Tibial nerve (tissue), 4 donors: Measurements from ENCODE around the gene MLLT10. TPM values are rescaled to one million over a fixed set of nuclear protein-coding genes. Genes with fewer than 3 reads are reported as not detected.

Source experiments
- DNase-seq, 2 donors: peaks; one replicate each; pipeline ENCODE4 v3.0.0-alpha.2; 2019; ENCODE audit warnings: low spot score in 2 of 2
- H3K27ac ChIP-seq, 4 donors: fragments of 200-600 bp; sonication (generic) in 3 of 4; one replicate each; pipeline ENCODE4 v1.5.1; 2017 to 2019; ENCODE audit warnings: mild to moderate bottlenecking in 1 of 4
- H3K27me3 ChIP-seq, 2 donors: fragments of 200-600 bp; sonication (generic) in 1 of 2; one replicate each; pipeline versions ENCODE4 v1.5.1 to v1.6.0; 2017 to 2019
- H3K36me3 ChIP-seq, 3 donors: fragments of 200-600 bp; sonication (generic); one replicate each; pipeline ENCODE4 v1.5.1; 2018 to 2019
- H3K4me1 ChIP-seq, 4 donors: fragments of 200-600 bp; sonication (generic) in 3 of 4; one replicate each; pipeline ENCODE4 v1.5.1; 2017 to 2019
- H3K4me3 ChIP-seq, 4 donors: fragments of 200-600 bp; sonication (generic) in 3 of 4; one replicate each; pipeline ENCODE4 v1.5.1; 2017 to 2019; ENCODE audit warnings: mild to moderate bottlenecking in 1 of 4, moderate library complexity in 1 of 4
- H3K9me3 ChIP-seq, 4 donors: fragments of 200-600 bp; sonication (generic) in 3 of 4; one replicate each; pipeline ENCODE4 v1.5.1; 2017 to 2019
- CTCF ChIP-seq, 5 experiments: fragments of 200-600 bp in 3 of 5; fragments of 450-650 bp in 2 of 5; sonication (generic) in 3 of 5; IDR thresholded peaks; one replicate each; pipeline ENCODE4 v1.5.1; 2016 to 2019; ENCODE audit warnings: antibody characterized with exemption in 5 of 5, mild to moderate bottlenecking in 3 of 5, moderate library complexity in 2 of 5
- EP300 ChIP-seq, 2 donors: sonication (generic); formaldehyde crosslinking; IDR thresholded peaks; one replicate each; pipeline ENCODE4 v1.6.1; 2017; ENCODE audit warnings: antibody characterized with exemption in 2 of 2, mild to moderate bottlenecking in 1 of 2
- POLR2A ChIP-seq, 2 donors: fragments of 450-650 bp; IDR thresholded peaks; one replicate each; pipeline ENCODE4 v1.6.1; 2017; ENCODE audit warnings: antibody characterized with exemption in 2 of 2, mild to moderate bottlenecking in 2 of 2, moderate library complexity in 2 of 2
- WGBS, 2 donors: methylation state at CpG; one replicate each; pipeline ENCODE4 v1.1.5; 2018; 5-methylcytosine and 5-hydroxymethylcytosine counted together
- total RNA-seq, 4 donors: library from RNA; depleted of rRNA; stranded (reverse); fragments of >200 nt; gene quantifications; one replicate each; pipeline ENCODE4 v1.1.0, GENCODE V29; 2016

MLLT10 gene
- total RNA-seq, 4 donors from 2014 or later, result 40.6 to 60.9 (median 47.5) TPM

DNA sequence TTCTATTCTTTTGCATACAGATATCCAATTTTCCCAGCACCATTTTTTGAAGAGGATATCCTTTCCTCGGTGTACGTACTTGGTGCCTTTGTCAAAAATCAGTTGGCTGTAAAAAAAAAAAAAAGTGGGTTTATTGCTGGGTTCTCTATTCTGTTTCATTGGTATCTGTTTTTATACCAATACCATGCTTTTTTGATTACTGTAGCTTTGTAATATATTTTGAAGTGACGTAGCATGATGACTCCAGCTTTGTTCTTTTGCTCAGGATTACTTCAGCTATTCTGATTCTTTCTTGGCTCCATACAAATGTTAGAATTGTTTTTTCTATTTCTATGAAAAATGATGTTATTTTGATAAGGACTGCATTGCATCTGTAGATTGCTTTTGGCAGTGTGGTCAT, 165.5 kb downstream of the MLLT10 start:
- TF ChIP-seq EP300 (IDR thresholded peaks at IDR 0.05), result no peak
- TF ChIP-seq POLR2A (IDR thresholded peaks at IDR 0.05), result no peak
- TF ChIP-seq CTCF (IDR thresholded peaks at IDR 0.05), result no peak

GRCh38 chr10:21700474-21700873, 166.4 kb downstream of the MLLT10 start:
- TF ChIP-seq CTCF (IDR thresholded peaks at IDR 0.05) (no peak), POLR2A (IDR thresholded peaks at IDR 0.05) (no peak), EP300 (IDR thresholded peaks at IDR 0.05) (no peak)
- H3K27me3 ChIP-seq, result no peaks in the 10 kb centered on the region
- DNase-seq, result no peak
- peaks cover 0 to 33% (median 5%) of the 10 kb centered on the region in 3 donors for H3K36me3 ChIP-seq
- H3K27ac ChIP-seq, result no peak overlapping the region
- H3K4me1 ChIP-seq, result no peaks in the 10 kb centered on the region
- no peak overlapping the region for H3K4me3 ChIP-seq
- peaks cover 0 to 32% (median 10%) of the 10 kb centered on the region in 4 donors for H3K9me3 ChIP-seq
- WGBS, 2 donors, result 95 to 100% methylated on average over 2 of the region's 2 CpGs

More for the DNA sequence above, 165.5 kb downstream of the MLLT10 start:
- WGBS, 2 donors, result 96 to 99% methylated on average over 3 of the region's 3 CpGs
- Histone ChIP-seq H3K27ac (no peak overlapping the region), H3K36me3 (peaks cover 0 to 33% (median 5%) of the 10 kb centered on the region in 3 donors), H3K4me1 (no peaks in the 10 kb centered on the region), H3K4me3 (no peak overlapping the region), H3K27me3 (no peaks in the 10 kb centered on the region), H3K9me3 (peaks cover 0 to 32% (median 10%) of the 10 kb centered on the region in 4 donors)
- no peak for DNase-seq

DNA sequence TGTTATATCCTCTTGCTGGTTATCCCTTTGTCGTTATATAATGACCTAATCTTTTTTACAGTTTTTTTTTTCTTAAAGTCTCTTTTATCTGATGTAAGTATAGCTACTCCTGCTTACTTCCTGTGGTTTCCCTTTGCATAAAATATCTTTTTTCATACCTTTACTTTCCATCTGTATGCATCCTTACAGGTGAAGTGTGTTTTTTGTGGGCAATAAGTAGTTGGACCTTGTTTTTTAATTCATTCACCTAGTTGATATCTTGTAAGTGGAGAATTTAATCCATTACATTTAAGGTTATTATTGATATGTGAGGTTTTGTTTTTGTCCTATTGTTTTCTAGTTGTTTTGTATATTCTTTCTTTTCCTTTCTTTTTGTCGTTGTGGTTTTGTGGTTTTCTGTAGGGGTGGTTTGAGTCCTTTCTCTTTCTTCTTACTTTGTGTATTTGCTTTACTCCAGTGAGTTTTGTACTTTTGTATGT, 168.6 kb downstream of the MLLT10 start:
- WGBS, 2 donors, result 79 to 81% methylated on average over 2 of the region's 2 CpGs
- Histone ChIP-seq H3K9me3 (peaks cover 0 to 32% (median 10%) of the 10 kb centered on the region in 4 donors), H3K4me1 (no peaks in the 10 kb centered on the region), H3K4me3 (no peak overlapping the region), H3K27me3 (no peaks in the 10 kb centered on the region), H3K27ac (no peak overlapping the region), H3K36me3 (peaks cover 0 to 33% (median 5%) of the 10 kb centered on the region in 3 donors)
- DNase-seq, result no peak
- TF ChIP-seq POLR2A (IDR thresholded peaks at IDR 0.05) (no peak), CTCF (IDR thresholded peaks at IDR 0.05) (no peak), EP300 (IDR thresholded peaks at IDR 0.05) (no peak)

DNA sequence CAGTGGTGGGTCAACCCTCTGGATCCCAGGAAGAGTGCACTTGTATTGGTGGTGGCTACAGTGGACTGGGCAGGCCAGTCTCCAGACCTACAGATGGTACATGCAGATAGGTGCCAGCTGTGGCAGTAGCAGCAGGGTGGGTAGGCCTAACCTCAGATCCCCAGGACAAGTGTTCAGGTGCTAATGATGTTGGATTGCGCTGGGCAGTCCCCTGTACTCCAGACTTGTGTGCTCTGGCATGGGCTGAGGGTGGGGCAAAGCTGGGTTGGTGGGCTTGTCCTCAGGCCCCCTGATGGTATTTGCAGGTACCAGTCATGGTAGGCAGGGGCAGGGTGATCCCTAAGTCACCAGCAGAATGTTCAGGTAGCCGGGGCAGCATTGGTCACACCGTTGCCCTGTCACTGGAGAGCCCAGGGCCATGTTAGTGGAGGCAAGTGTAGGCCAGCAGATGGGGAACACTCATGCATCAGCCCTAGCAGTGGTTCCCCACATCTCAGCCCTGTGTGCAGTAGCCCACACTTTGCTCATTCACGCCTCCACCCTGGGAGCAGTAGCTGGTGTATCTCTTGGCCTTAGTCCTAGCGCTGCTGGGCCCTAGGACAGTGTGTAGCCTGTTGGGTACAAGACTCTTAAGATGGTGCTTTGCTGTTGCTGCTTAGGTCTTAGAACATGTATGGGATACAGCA, 171.3 kb downstream of the MLLT10 start:
- peaks cover 0 to 14% (median 4%) of the 10 kb centered on the region in 4 donors for H3K9me3 ChIP-seq
- H3K4me3 ChIP-seq, result no peak overlapping the region
- H3K27me3 ChIP-seq, result no peaks in the 10 kb centered on the region
- H3K27ac ChIP-seq, result no peak overlapping the region
- H3K4me1 ChIP-seq, result no peaks in the 10 kb centered on the region
- TF ChIP-seq EP300 (IDR thresholded peaks at IDR 0.05) (no peak), POLR2A (IDR thresholded peaks at IDR 0.05) (no peak), CTCF (IDR thresholded peaks at IDR 0.05) (no peak)
- DNase-seq, result no peak
- 94 to 96% methylated on average over 4 to 5 of the region's 5 CpGs for WGBS, 2 donors
- H3K36me3 ChIP-seq, result peaks cover 0 to 19% (median 5%) of the 10 kb centered on the region in 3 donors

- H3K4me1 ChIP-seq, result no peaks in the 10 kb centered on the region
- no peak overlapping the region for H3K27ac ChIP-seq
- 78 to 90% methylated on average over 2 of the region's 2 CpGs for WGBS, 2 donors
- H3K36me3 ChIP-seq, result peaks cover 0 to 16% (median 5%) of the 10 kb centered on the region in 3 donors
- H3K27me3 ChIP-seq, result no peaks in the 10 kb centered on the region
- TF ChIP-seq EP300 (IDR thresholded peaks at IDR 0.05), result no peak
- no peak for TF ChIP-seq POLR2A (IDR thresholded peaks at IDR 0.05)
- no peak for TF ChIP-seq CTCF (IDR thresholded peaks at IDR 0.05)
- no peak overlapping the region for H3K4me3 ChIP-seq
- H3K9me3 ChIP-seq, result peaks cover 0 to 9% (median 2%) of the 10 kb centered on the region in 4 donors
- DNase-seq, result no peak
These were observed 171.8 kb downstream of the MLLT10 start for GRCh38 chr10:21705828-21706176.
